Upper lobe of left lung (tissue), 6 donors: ENCODE results near the gene PTPRD. TPM values are rescaled to one million over a fixed set of nuclear protein-coding genes. Genes with fewer than 3 reads are reported as not detected.

Source experiments
- ATAC-seq, 2 donors: fragments of 200-7000 bp; cut with Tn5 transposase; one replicate each; pipeline ENCODE4 v1.9.1; 2022; ENCODE audit warnings: mild to moderate bottlenecking in 2 of 2, moderate library complexity in 2 of 2; ENCODE audit not compliant: low FRiP score in 2 of 2
- DNase-seq, 2 donors: peaks; one replicate each; pipeline ENCODE4 v3.0.0-alpha.2; 2019 to 2020
- H3K27ac ChIP-seq, 4 donors: fragments of 200-600 bp; sonication (generic); one replicate each; pipeline ENCODE4 v1.5.1; 2016 to 2019
- H3K27me3 ChIP-seq, 4 donors: fragments of 200-600 bp; sonication (generic); one replicate each; pipeline ENCODE4 v1.5.1; 2017 to 2019
- H3K36me3 ChIP-seq, 4 donors: fragments of 200-600 bp; sonication (generic); one replicate each; pipeline ENCODE4 v1.5.1; 2016 to 2019
- H3K4me1 ChIP-seq, 4 donors: fragments of 200-600 bp; sonication (generic); one replicate each; pipeline ENCODE4 v1.5.1; 2018 to 2019
- H3K4me3 ChIP-seq, 4 donors: fragments of 200-600 bp; sonication (generic); one replicate each; pipeline ENCODE4 v1.5.1; 2017 to 2019; ENCODE audit warnings: mild to moderate bottlenecking in 2 of 4, moderate library complexity in 1 of 4
- H3K9me3 ChIP-seq, 4 donors: fragments of 200-600 bp; sonication (generic); one replicate each; pipeline ENCODE4 v1.5.1; 2018 to 2019
- CTCF ChIP-seq, 6 experiments: fragments of 450-650 bp in 4 of 6; fragments of 200-600 bp in 2 of 6; sonication (generic) in 2 of 6; IDR thresholded peaks; one replicate each; pipeline ENCODE4 v1.5.1; 2016 to 2019; ENCODE audit warnings: antibody characterized with exemption in 6 of 6
- EP300 ChIP-seq, 4 donors: sonication (generic); formaldehyde crosslinking; IDR thresholded peaks; one replicate each; pipeline ENCODE4 v1.5.1; 2017; ENCODE audit warnings: antibody characterized with exemption in 4 of 4, control low read depth in 2 of 4
- POLR2A ChIP-seq, 4 donors: fragments of 450-650 bp; IDR thresholded peaks; one replicate each; pipeline ENCODE4 v1.5.1; 2016 to 2017; ENCODE audit warnings: antibody characterized with exemption in 4 of 4, mild to moderate bottlenecking in 2 of 4
- POLR2AphosphoS5 ChIP-seq, 2 donors: sonication (generic); formaldehyde crosslinking; IDR thresholded peaks; one replicate each; pipeline ENCODE4 v1.5.1; 2017; ENCODE audit warnings: antibody characterized with exemption in 2 of 2
- WGBS, 2 donors: methylation state at CpG; one replicate each; pipeline ENCODE4 v1.1.5; 2017 to 2018; 5-methylcytosine and 5-hydroxymethylcytosine counted together
- total RNA-seq, 6 donors: library from RNA; depleted of rRNA in 4 of 6; stranded (reverse); fragments of >200 nt in 4 of 6; gene quantifications; one replicate each; pipeline versions ENCODE4 v1.1.0 to v1.2.1, GENCODE V29; 2016 to 2021
- donor health status: DM: no; HTN: no; CAD: no; lungs with moderate emphysema.
- donor health status: DM: no; HTN: yes; CAD: no; lungs with severe emphysema.

Gene PTPRD
- total RNA-seq, 6 donors from 2014 or later: 7.4 to 46.1 (median 14.5) TPM

- H3K9me3 ChIP-seq: no peaks in the 10 kb centered on the region
- no peak for TF ChIP-seq CTCF (IDR thresholded peaks at IDR 0.05)
- no peak for TF ChIP-seq POLR2A (IDR thresholded peaks at IDR 0.05)
- TF ChIP-seq POLR2AphosphoS5 (IDR thresholded peaks at IDR 0.05): no peak
- TF ChIP-seq EP300 (IDR thresholded peaks at IDR 0.05): no peak
- WGBS, 2 donors: 86 to 90% methylated on average over 1 of the region's 1 CpG
- H3K27me3 ChIP-seq: no peaks in the 10 kb centered on the region
- H3K4me1 ChIP-seq: no peaks in the 10 kb centered on the region
- ATAC-seq (no peak), DNase-seq (no peak)
- no peak overlapping the region for H3K4me3 ChIP-seq
- no peak overlapping the region for H3K27ac ChIP-seq
- no peaks in the 10 kb centered on the region for H3K36me3 ChIP-seq
Measured at GRCh38 chr9:8632493-8632892, 1980.3 kb downstream of the PTPRD start.

GRCh38 chr9:8628791-8629190 lies 1984.0 kb downstream of the PTPRD start:
- Histone ChIP-seq H3K4me1 (no peaks in the 10 kb centered on the region), H3K4me3 (no peak overlapping the region), H3K27me3 (no peaks in the 10 kb centered on the region), H3K9me3 (no peaks in the 10 kb centered on the region), H3K36me3 (no peaks in the 10 kb centered on the region), H3K27ac (no peak overlapping the region)
- DNase-seq (no peak), ATAC-seq (no peak)
- no peak for TF ChIP-seq CTCF (IDR thresholded peaks at IDR 0.05)
- no peak for TF ChIP-seq POLR2A (IDR thresholded peaks at IDR 0.05)
- no peak for TF ChIP-seq POLR2AphosphoS5 (IDR thresholded peaks at IDR 0.05)
- no peak for TF ChIP-seq EP300 (IDR thresholded peaks at IDR 0.05)

GRCh38 chr9:8627976-8628679 lies 1984.7 kb downstream of the PTPRD start:
- Histone ChIP-seq H3K27ac (no peak overlapping the region), H3K4me3 (no peak overlapping the region), H3K27me3 (no peaks in the 10 kb centered on the region), H3K4me1 (no peaks in the 10 kb centered on the region), H3K9me3 (no peaks in the 10 kb centered on the region), H3K36me3 (no peaks in the 10 kb centered on the region)
- peak in 1 of 2 donors; percentile 68 for ATAC-seq
- TF ChIP-seq CTCF (IDR thresholded peaks at IDR 0.05) (no peak), POLR2AphosphoS5 (IDR thresholded peaks at IDR 0.05) (no peak), POLR2A (IDR thresholded peaks at IDR 0.05) (no peak), EP300 (IDR thresholded peaks at IDR 0.05) (no peak)
- DNase-seq: no peak
- 76 to 79% methylated on average over 7 of the region's 7 CpGs for WGBS, 2 donors

- Histone ChIP-seq H3K27ac (no peak overlapping the region), H3K4me1 (no peaks in the 10 kb centered on the region), H3K9me3 (no peaks in the 10 kb centered on the region), H3K27me3 (no peaks in the 10 kb centered on the region), H3K36me3 (no peaks in the 10 kb centered on the region), H3K4me3 (no peak overlapping the region)
- no peak for DNase-seq
- 95 to 96% methylated on average over 2 of the region's 2 CpGs for WGBS, 2 donors
- ATAC-seq: no peak
- TF ChIP-seq POLR2A (IDR thresholded peaks at IDR 0.05): no peak
- no peak for TF ChIP-seq POLR2AphosphoS5 (IDR thresholded peaks at IDR 0.05)
- TF ChIP-seq EP300 (IDR thresholded peaks at IDR 0.05): no peak
- TF ChIP-seq CTCF (IDR thresholded peaks at IDR 0.05): no peak
Measured at GRCh38 chr9:8622871-8623270, 1989.9 kb downstream of the PTPRD start.

GRCh38 chr9:8622222-8622802 lies 1990.5 kb downstream of the PTPRD start:
- no peak for ATAC-seq
- H3K27me3 ChIP-seq: no peaks in the 10 kb centered on the region
- WGBS, 2 donors: 86 to 91% methylated on average over 3 of the region's 3 CpGs
- H3K4me1 ChIP-seq: no peaks in the 10 kb centered on the region
- TF ChIP-seq POLR2A (IDR thresholded peaks at IDR 0.05) (no peak), POLR2AphosphoS5 (IDR thresholded peaks at IDR 0.05) (no peak), EP300 (IDR thresholded peaks at IDR 0.05) (no peak), CTCF (IDR thresholded peaks at IDR 0.05) (no peak)
- H3K27ac ChIP-seq: no peak overlapping the region
- H3K9me3 ChIP-seq: no peaks in the 10 kb centered on the region
- no peak overlapping the region for H3K4me3 ChIP-seq
- H3K36me3 ChIP-seq: no peaks in the 10 kb centered on the region
- DNase-seq: no peak
